DOHH2 (cell line): ENCODE results near the gene PITX1.

Source experiments
- H3F3A ChIP-seq: fragments of 200-600 bp; sonication (generic), shearing (Covaris generic); 2 replicates; pipeline ENCODE4 v1.6.0; 2016; ENCODE audit warnings: antibody characterized with exemption, mild to moderate bottlenecking; ENCODE audit not compliant: control insufficient read depth, insufficient read depth
- H3K27ac ChIP-seq: fragments of 200-600 bp; sonication (generic); 2 replicates; pipeline ENCODE4 v1.5.1; 2014; ENCODE audit warnings: low read depth, mild to moderate bottlenecking, low read length, moderate library complexity
- H3K27me3 ChIP-seq: fragments of 200-600 bp; sonication (generic); 2 replicates; pipeline ENCODE4 v1.6.1; 2014; ENCODE audit warnings: mild to moderate bottlenecking, low read length, mixed read lengths; ENCODE audit not compliant: control insufficient read depth
- H3K36me3 ChIP-seq: fragments of 200-600 bp; sonication (generic); 2 replicates; pipeline ENCODE4 v1.6.1; 2014; ENCODE audit warnings: mild to moderate bottlenecking, low read length, moderate library complexity, mixed read lengths; ENCODE audit not compliant: control insufficient read depth
- H3K4me1 ChIP-seq: fragments of 200-600 bp; sonication (generic); 2 replicates; pipeline ENCODE4 v1.6.1; 2014; ENCODE audit warnings: mild to moderate bottlenecking, low read length, mixed read lengths; ENCODE audit not compliant: control insufficient read depth
- H3K4me2 ChIP-seq: fragments of 200-600 bp; sonication (generic); 2 replicates; pipeline ENCODE4 v1.6.0; 2014; ENCODE audit warnings: mild to moderate bottlenecking, low read length, moderate library complexity
- H3K4me3 ChIP-seq: fragments of 200-600 bp; sonication (generic); 2 replicates; pipeline ENCODE4 v1.5.1; 2014; ENCODE audit warnings: mild to moderate bottlenecking, low read length, mixed read lengths
- H3K79me2 ChIP-seq: fragments of 200-600 bp; sonication (generic); 2 replicates; pipeline ENCODE4 v1.6.1; 2014; ENCODE audit warnings: mild to moderate bottlenecking, low read length, mixed read lengths; ENCODE audit not compliant: control insufficient read depth
- H3K9me2 ChIP-seq: fragments of 200-600 bp; sonication (generic); replicated peaks from 2 replicates; pipeline ENCODE4 v1.6.1; 2014; ENCODE audit warnings: mild to moderate bottlenecking, low read length, mixed read lengths; ENCODE audit not compliant: control insufficient read depth
- H3K9me3 ChIP-seq: fragments of 200-600 bp; sonication (generic); 2 replicates; pipeline ENCODE4 v1.6.1; 2014; ENCODE audit warnings: antibody characterized with exemption, low read length, mixed read lengths; ENCODE audit not compliant: control insufficient read depth, insufficient read depth
- H4K20me1 ChIP-seq: fragments of 200-600 bp; sonication (generic); 2 replicates; pipeline ENCODE4 v1.6.0; 2014; ENCODE audit warnings: low read depth, mild to moderate bottlenecking, antibody characterized with exemption, low read length, moderate library complexity; ENCODE audit not compliant: control insufficient read depth, insufficient read depth
- EZH2phosphoT487 ChIP-seq: fragments of 200-600 bp; sonication (generic); IDR thresholded peaks from 2 replicates; pipeline ENCODE4 v1.6.1; 2017; ENCODE audit warnings: borderline replicate concordance, mild to moderate bottlenecking, antibody characterized with exemption, low read length, moderate library complexity, mixed read lengths
- TF ChIP-seq, protein P1 (sequence below): fragments of 200-600 bp; sonication (generic); IDR thresholded peaks from one replicate; pipeline ENCODE4 v1.5.1; 2014; ENCODE audit warnings: antibody characterized with exemption, mild to moderate bottlenecking, low read depth, low read length; ENCODE audit not compliant: poor library complexity, severe bottlenecking

PITX1 gene

DNA sequence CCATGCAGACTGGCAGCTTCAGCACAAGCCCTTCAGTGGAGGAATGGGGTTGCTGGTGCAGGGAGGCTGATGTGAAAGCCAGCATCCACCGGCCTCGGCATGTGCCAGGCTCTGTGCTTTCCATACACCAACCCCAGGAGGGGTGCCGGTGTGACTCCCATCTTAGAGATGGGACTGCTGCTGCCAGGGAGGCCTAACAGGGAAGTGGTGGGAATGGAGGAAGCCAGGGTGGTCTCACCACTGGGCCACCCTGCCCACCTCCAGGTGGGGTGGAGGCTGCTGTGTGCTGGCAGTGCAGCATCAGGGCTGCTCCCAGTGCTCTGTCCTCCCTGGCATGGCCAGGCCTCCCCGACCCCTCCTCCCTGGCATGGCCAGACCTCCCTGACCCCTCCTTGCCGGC, 32.8 kb upstream of the PITX1 start:
- Histone ChIP-seq H3F3A (no peaks in the 10 kb centered on the region), H3K9me2 (no peaks in the 10 kb centered on the region), H3K4me1 (peaks cover 11% of the 10 kb centered on the region), H4K20me1 (no peaks in the 10 kb centered on the region), H3K27ac (no peak overlapping the region), H3K36me3 (no peaks in the 10 kb centered on the region), H3K4me3 (no peak overlapping the region), H3K4me2 (no peak overlapping the region), H3K27me3 (no peaks in the 10 kb centered on the region), H3K9me3 (no peaks in the 10 kb centered on the region), H3K79me2 (no peaks in the 10 kb centered on the region)
- TF ChIP-seq EZH2phosphoT487, result no peak
- TF ChIP-seq, protein P1, sequence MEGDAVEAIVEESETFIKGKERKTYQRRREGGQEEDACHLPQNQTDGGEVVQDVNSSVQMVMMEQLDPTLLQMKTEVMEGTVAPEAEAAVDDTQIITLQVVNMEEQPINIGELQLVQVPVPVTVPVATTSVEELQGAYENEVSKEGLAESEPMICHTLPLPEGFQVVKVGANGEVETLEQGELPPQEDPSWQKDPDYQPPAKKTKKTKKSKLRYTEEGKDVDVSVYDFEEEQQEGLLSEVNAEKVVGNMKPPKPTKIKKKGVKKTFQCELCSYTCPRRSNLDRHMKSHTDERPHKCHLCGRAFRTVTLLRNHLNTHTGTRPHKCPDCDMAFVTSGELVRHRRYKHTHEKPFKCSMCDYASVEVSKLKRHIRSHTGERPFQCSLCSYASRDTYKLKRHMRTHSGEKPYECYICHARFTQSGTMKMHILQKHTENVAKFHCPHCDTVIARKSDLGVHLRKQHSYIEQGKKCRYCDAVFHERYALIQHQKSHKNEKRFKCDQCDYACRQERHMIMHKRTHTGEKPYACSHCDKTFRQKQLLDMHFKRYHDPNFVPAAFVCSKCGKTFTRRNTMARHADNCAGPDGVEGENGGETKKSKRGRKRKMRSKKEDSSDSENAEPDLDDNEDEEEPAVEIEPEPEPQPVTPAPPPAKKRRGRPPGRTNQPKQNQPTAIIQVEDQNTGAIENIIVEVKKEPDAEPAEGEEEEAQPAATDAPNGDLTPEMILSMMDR, result no peak

DNA sequence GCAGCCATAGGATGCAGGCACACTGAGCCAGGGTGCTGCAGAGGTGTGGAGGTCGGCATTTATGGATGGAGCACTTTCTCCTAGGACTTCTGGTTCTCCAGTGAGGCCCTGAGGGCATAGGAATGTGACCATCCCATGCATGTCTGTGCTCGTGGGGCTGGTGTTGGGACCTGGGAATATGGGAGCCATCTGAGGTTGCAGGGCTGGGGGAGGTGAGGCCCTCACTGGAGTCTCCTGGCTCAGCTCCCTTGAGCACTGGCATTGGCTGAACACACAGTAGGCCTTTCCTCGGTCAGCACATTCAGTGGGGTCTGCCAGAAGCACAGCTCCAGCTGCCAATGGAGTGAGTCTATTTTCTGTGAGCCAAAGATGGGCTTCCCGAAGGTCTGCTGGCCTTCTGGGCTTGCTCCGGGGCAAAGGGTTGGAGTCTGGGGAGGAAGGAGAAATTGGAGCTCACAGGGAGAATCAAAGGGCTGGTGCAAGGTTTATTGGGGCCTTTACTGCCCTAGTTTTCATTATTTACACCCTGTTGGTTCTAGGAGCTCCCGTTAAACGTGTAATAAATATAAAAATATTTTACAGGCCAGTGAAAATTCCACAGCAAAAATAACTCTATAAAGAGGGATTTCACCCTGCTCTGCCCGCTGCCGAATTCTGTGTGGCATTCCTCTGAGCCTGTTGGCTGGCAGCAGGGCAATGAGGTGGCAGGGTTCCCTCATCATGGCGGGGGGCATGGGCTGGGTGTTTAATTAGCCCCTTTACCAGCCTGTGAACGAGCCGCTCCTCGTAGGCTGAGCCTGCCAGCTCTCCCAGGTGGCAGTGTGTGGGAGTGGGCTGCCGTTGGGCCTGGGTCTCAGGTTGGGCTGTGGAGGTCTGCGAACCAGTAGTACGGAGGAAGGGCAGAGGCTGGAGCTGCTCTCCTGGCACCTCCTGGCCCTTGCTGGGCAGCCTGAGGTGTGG, 31.6 kb upstream of the PITX1 start:
- TF ChIP-seq, protein P1, result no peak
- no peak for TF ChIP-seq EZH2phosphoT487
- no peaks in the 10 kb centered on the region for H3K9me2 ChIP-seq

DNA sequence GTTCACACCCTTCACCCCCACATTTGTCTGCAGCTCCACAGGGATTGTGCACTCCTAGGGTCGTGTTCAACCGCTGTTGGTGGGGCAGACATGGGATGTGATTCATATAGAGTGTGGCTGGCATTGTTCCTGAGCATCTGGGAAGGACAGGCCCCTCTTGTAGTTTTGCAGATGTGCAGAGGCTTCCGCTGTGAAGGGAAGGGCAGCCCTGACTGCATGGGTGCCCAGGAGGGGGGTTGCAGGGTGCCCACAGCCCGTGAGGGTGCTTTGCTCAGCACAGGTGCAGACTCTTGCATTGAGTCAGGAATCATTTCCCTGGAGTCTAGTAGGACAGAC, 30.2 kb upstream of the PITX1 start:
- H3K36me3 ChIP-seq, result no peaks in the 10 kb centered on the region
- H3K9me2 ChIP-seq, result no peaks in the 10 kb centered on the region
- TF ChIP-seq, protein P1, result no peak
- no peak for TF ChIP-seq EZH2phosphoT487
- no peak overlapping the region for H3K27ac ChIP-seq
- no peaks in the 10 kb centered on the region for H3K27me3 ChIP-seq
- H3K4me1 ChIP-seq, result peaks cover 8% of the 10 kb centered on the region
- no peaks in the 10 kb centered on the region for H3F3A ChIP-seq
- H3K4me2 ChIP-seq, result no peak overlapping the region
- no peak overlapping the region for H3K4me3 ChIP-seq
- H4K20me1 ChIP-seq, result no peaks in the 10 kb centered on the region
- no peaks in the 10 kb centered on the region for H3K9me3 ChIP-seq
- no peaks in the 10 kb centered on the region for H3K79me2 ChIP-seq

More for the DNA sequence above, 31.6 kb upstream of the PITX1 start:
- H3K4me1 ChIP-seq, result peaks cover 8% of the 10 kb centered on the region
- H3K4me2 ChIP-seq, result no peak overlapping the region
- H3K79me2 ChIP-seq, result no peaks in the 10 kb centered on the region
- H3K27ac ChIP-seq, result no peak overlapping the region
- H3F3A ChIP-seq, result no peaks in the 10 kb centered on the region
- no peaks in the 10 kb centered on the region for H3K36me3 ChIP-seq
- no peaks in the 10 kb centered on the region for H3K9me3 ChIP-seq
- no peak overlapping the region for H3K4me3 ChIP-seq
- no peaks in the 10 kb centered on the region for H3K27me3 ChIP-seq
- H4K20me1 ChIP-seq, result no peaks in the 10 kb centered on the region
